Transverse colon (tissue), 4 donors: Measurements from ENCODE around the gene CLDN9. TPM values are rescaled to one million over a fixed set of nuclear protein-coding genes. Genes with fewer than 3 reads are reported as not detected.

Source experiments
- DNase-seq: peaks from one replicate; pipeline ENCODE4 v3.0.0-alpha.2; 2019
- H3K27ac ChIP-seq, 4 donors: fragments of 200-600 bp; sonication (generic); 2 replicates each; pipeline ENCODE4 v1.5.1; 2016 to 2018; ENCODE audit warnings: inconsistent platforms in 4 of 4
- H3K27me3 ChIP-seq: fragments of 200-600 bp; sonication (generic); 2 replicates; pipeline ENCODE4 v1.5.1; 2017; ENCODE audit warnings: inconsistent platforms
- H3K36me3 ChIP-seq, 4 donors: fragments of 200-600 bp; sonication (generic); 2 replicates each; pipeline ENCODE4 v1.5.1; 2017 to 2019; ENCODE audit warnings: inconsistent platforms in 4 of 4
- H3K4me1 ChIP-seq, 4 donors: fragments of 200-600 bp; sonication (generic); 2 replicates each; pipeline ENCODE4 v1.5.1; 2017 to 2020; ENCODE audit warnings: inconsistent platforms in 4 of 4
- H3K4me3 ChIP-seq, 4 donors: fragments of 200-600 bp; sonication (generic); 1 replicate in 1 of 4; 2 replicates in 3 of 4; pipeline versions ENCODE4 v1.5.1 to v1.6.1; 2017 to 2019; ENCODE audit warnings: inconsistent platforms in 4 of 4
- H3K9me3 ChIP-seq, 2 donors: fragments of 200-600 bp; sonication (generic); 2 replicates each; pipeline ENCODE4 v1.5.1; 2017 to 2019; ENCODE audit warnings: inconsistent platforms in 2 of 2
- CTCF ChIP-seq, 5 experiments: fragments of 200-600 bp in 3 of 5; fragments of 450-650 bp in 2 of 5; sonication (generic) in 3 of 5; IDR thresholded peaks; 1 replicate in 2 of 5; 2 replicates in 3 of 5; pipeline ENCODE4 v1.5.1; 2016 to 2017; ENCODE audit warnings: antibody characterized with exemption in 5 of 5, inconsistent platforms in 3 of 5, mild to moderate bottlenecking in 2 of 5, moderate library complexity in 1 of 5
- EP300 ChIP-seq: sonication (generic); formaldehyde crosslinking; IDR thresholded peaks from one replicate; pipeline ENCODE4 v1.6.1; 2017; ENCODE audit warnings: antibody characterized with exemption, low read depth
- POLR2A ChIP-seq: fragments of 450-650 bp; IDR thresholded peaks from one replicate; pipeline ENCODE4 v1.6.1; 2016; ENCODE audit warnings: antibody characterized with exemption, mild to moderate bottlenecking, moderate library complexity
- POLR2AphosphoS5 ChIP-seq, 3 donors: sonication (generic); formaldehyde crosslinking; IDR thresholded peaks; one replicate each; pipeline ENCODE4 v1.6.1; 2016; ENCODE audit warnings: antibody characterized with exemption in 3 of 3
- WGBS, 2 donors: methylation state at CpG; one replicate each; pipeline ENCODE4 v1.1.5; 2018; ENCODE audit warnings: low coverage in 1 of 2; 5-methylcytosine and 5-hydroxymethylcytosine counted together
- in situ Hi-C, 4 donors: fragments of 200-750 bp; cut with MboI; loops; one replicate each; pipeline versions ENCODE4 v1.15.0 to v1.15.1; 2017; ENCODE audit warnings: low sequenced_read_pairs in 3 of 4, low pct_ligation_motif_present in 1 of 4, low pct_unique_long_range_greater_than_20kb in 1 of 4
- intact Hi-C: fragments of 100-400 bp; cut with DNase I; formaldehyde crosslinking; loops from one replicate; pipeline ENCODE4 v1.15.1; 2023; ENCODE audit warnings: low total_unique reads
- total RNA-seq, 4 donors: library from RNA; depleted of rRNA; stranded (reverse); fragments of >200 nt; gene quantifications; one replicate each; pipeline ENCODE4 v1.1.0, GENCODE V29; 2016

Gene CLDN9
- total RNA-seq, 4 donors from 2014 or later, result 0.55 to 1.1 TPM; not detected in 2

- TF ChIP-seq POLR2A, result no peak
- TF ChIP-seq EP300, result no peak
- no peak for TF ChIP-seq POLR2AphosphoS5 (IDR thresholded peaks at IDR 0.05)
- no peak for TF ChIP-seq CTCF (IDR thresholded peaks at IDR 0.05)
- no peaks in the 10 kb centered on the region for H3K9me3 ChIP-seq
- WGBS, 2 donors, result 82% methylated on average over 26 of the region's 33 CpGs; no CpG with 5 or more reads in 1 of the 2 donors
- intact Hi-C loops, result no loop called here
- no peak overlapping the region for H3K4me3 ChIP-seq
- H3K27me3 ChIP-seq, result peaks cover 58% of the 10 kb centered on the region
- H3K27ac ChIP-seq, result no peak overlapping the region
- in situ Hi-C loops, result loop anchor here in 1 of 4 donors (25.0 kb wide), 1 partner anchor 107 kb away; the partner anchor contains the start of gene ZNF213
- DNase-seq, result no peak
- H3K36me3 ChIP-seq, result no peaks in the 10 kb centered on the region
- peaks cover 0 to 46% (median 22%) of the 10 kb centered on the region in 4 donors for H3K4me1 ChIP-seq
Observed at GRCh38 chr16:3030222-3031212, 17.8 kb downstream of the CLDN9 start.

- H3K27me3 ChIP-seq, result peaks cover 79% of the 10 kb centered on the region
- DNase-seq, result no peak
- no peak for TF ChIP-seq POLR2AphosphoS5 (IDR thresholded peaks at IDR 0.05)
- TF ChIP-seq CTCF (IDR thresholded peaks at IDR 0.05), result no peak
- TF ChIP-seq EP300, result no peak
- TF ChIP-seq POLR2A, result no peak
- no peak overlapping the region for H3K27ac ChIP-seq
- peaks cover 0 to 64% (median 31%) of the 10 kb centered on the region in 4 donors for H3K4me1 ChIP-seq
- no peak overlapping the region for H3K4me3 ChIP-seq
- 23 to 33% methylated on average over 6 to 7 of the region's 7 CpGs for WGBS, 2 donors
- in situ Hi-C loops (loop anchor here in 1 of 4 donors (25.0 kb wide), 1 partner anchor 105 kb away; the partner anchor contains the start of gene ZNF213), intact Hi-C loops (no loop called here)
- no peaks in the 10 kb centered on the region for H3K36me3 ChIP-seq
- no peaks in the 10 kb centered on the region for H3K9me3 ChIP-seq
Observed at GRCh38 chr16:3032624-3033023, 19.9 kb downstream of the CLDN9 start.

GRCh38 chr16:3035289-3035971 lies 22.7 kb downstream of the CLDN9 start:
- Histone ChIP-seq H3K27me3 (peaks cover 76% of the 10 kb centered on the region), H3K27ac (peak overlapping the region in 3 of 4 donors; percentile 81 to 88 (median 88)), H3K4me3 (peak overlapping the region in 3 of 4 donors; percentile 55 to 72 (median 60)), H3K4me1 (peaks cover 0 to 52% (median 32%) of the 10 kb centered on the region in 4 donors), H3K9me3 (no peaks in the 10 kb centered on the region), H3K36me3 (no peaks in the 10 kb centered on the region)
- 33% methylated on average over 7 of the region's 19 CpGs; no CpG with 5 or more reads in 1 of the 2 donors for WGBS, 2 donors
- DNase-seq, result no peak
- in situ Hi-C loops, result loop anchor here in 1 of 4 donors (25.0 kb wide), 1 partner anchor 102 kb away; the partner anchor contains the start of gene ZNF213
- no peak for TF ChIP-seq POLR2A
- TF ChIP-seq POLR2AphosphoS5 (IDR thresholded peaks at IDR 0.05), result no peak
- TF ChIP-seq CTCF (IDR thresholded peaks at IDR 0.05), result no peak
- no peak for TF ChIP-seq EP300
- intact Hi-C loops, result no loop called here
